ENCODE data around the gene HACE1.
A peak's percentile ranks its signal among the peaks of the same experiment; 100 is the strongest.
"Not testable (repeated sequence)": the region's sequence is repeated elsewhere in the genome, so short reads cannot be mapped to it uniquely, and the experiment has no call there.

HACE1 gene

GRCh38 chr6:104859225-104860146, at the start of gene HACE1:
Gene HACE1 (minus strand): TSS chr6:104859919. CDS start chr6:104859642, 277 bp downstream.
- TF ChIP-seq CTCF (IDR thresholded peaks at IDR 0.05; ENCODE audit: low read depth, low read length), result no peak
- DNase-seq (ENCODE audit: low read depth in 2 of 2), result peak; percentile 90 to 91
- H3K4me3 ChIP-seq (replicated peaks in 1 of 2; ENCODE audit: low read depth in 2 of 2, low read length in 2 of 2), result peak within 1 kb of the TSS; percentile 81 to 88

GRCh38 chr6:104908888-104909525, 49.3 kb upstream of the HACE1 start:
- no peak for TF ChIP-seq CTCF (IDR thresholded peaks at IDR 0.05; ENCODE audit: low read depth, low read length)
- no peak for DNase-seq (ENCODE audit: low read depth in 2 of 2)

GRCh38 chr6:104908031-104908887, 48.5 kb upstream of the HACE1 start:
- no peak for TF ChIP-seq CTCF (IDR thresholded peaks at IDR 0.05; ENCODE audit: low read depth, low read length)
- DNase-seq (ENCODE audit: low read depth in 2 of 2), result peak in 1 of 2 donors; percentile 7
- no peak overlapping the region for H3K4me3 ChIP-seq (replicated peaks in 1 of 2; ENCODE audit: low read depth in 2 of 2, low read length in 2 of 2)

More at GRCh38 chr6:104908888-104909525, 49.3 kb upstream of the HACE1 start:
- no peak overlapping the region for H3K4me3 ChIP-seq (replicated peaks in 1 of 2; ENCODE audit: low read depth in 2 of 2, low read length in 2 of 2)

- peak in 1 of 2 donors; percentile 22 for DNase-seq (ENCODE audit: low read depth in 2 of 2)
- not testable (repeated sequence) for H3K4me3 ChIP-seq (replicated peaks in 1 of 2; ENCODE audit: low read depth in 2 of 2, low read length in 2 of 2)
Observed at GRCh38 chr6:104898893-104899292, 39.2 kb upstream of the HACE1 start.

- no peak overlapping the region for H3K4me3 ChIP-seq (replicated peaks in 1 of 2; ENCODE audit: low read depth in 2 of 2, low read length in 2 of 2)
- DNase-seq (ENCODE audit: low read depth in 2 of 2), result peak in 1 of 2 donors; percentile 11
- TF ChIP-seq CTCF (IDR thresholded peaks at IDR 0.05; ENCODE audit: low read depth, low read length), result peak; percentile 28
Observed at GRCh38 chr6:104896914-104897313, 37.2 kb upstream of the HACE1 start.

GRCh38 chr6:104888066-104888465, 28.3 kb upstream of the HACE1 start:
- H3K4me3 ChIP-seq (replicated peaks in 1 of 2; ENCODE audit: low read depth in 2 of 2, low read length in 2 of 2), result no peak overlapping the region
- TF ChIP-seq CTCF (IDR thresholded peaks at IDR 0.05; ENCODE audit: low read depth, low read length), result no peak
- no peak for DNase-seq (ENCODE audit: low read depth in 2 of 2)

All from cardiac fibroblast (primary cell).